Keratinocyte (primary cell): Measurements from ENCODE around the gene SUN5. TPM values are rescaled to one million over a fixed set of nuclear protein-coding genes. Genes with fewer than 3 reads are reported as not detected.

Experiments
- DNase-seq: peaks from one replicate; pipeline ENCODE4 v3.0.0-alpha.2; 2011; ENCODE audit warnings: low read depth, missing footprints, low spot score
- FAIRE-seq: peaks from 2 replicates; lab custom pipeline; 2011; peaks lifted over from hg19 to GRCh38; lab: Jason Lieb, UNC
- H2AFZ ChIP-seq: 2 replicates; pipeline ENCODE4 v1.6.0; 2012; ENCODE audit warnings: low read length, control low read depth, inconsistent platforms; ENCODE audit not compliant: control insufficient read depth
- H3K27ac ChIP-seq: 2 replicates; pipeline ENCODE4 v1.5.1; 2011; ENCODE audit warnings: low read length; ENCODE audit not compliant: control insufficient read depth, insufficient read depth
- H3K27me3 ChIP-seq: 3 replicates; pipeline ENCODE4 v1.6.0; 2011; ENCODE audit warnings: low read length; ENCODE audit not compliant: control insufficient read depth, insufficient read depth; ENCODE audit errors: extremely low read depth
- H3K36me3 ChIP-seq, 2 experiments: 2 replicates in 1 of 2; 3 replicates in 1 of 2; pipeline ENCODE4 v1.5.1; 2011; ENCODE audit warnings: low read length in 2 of 2, mild to moderate bottlenecking in 1 of 2; ENCODE audit not compliant: control insufficient read depth in 2 of 2, insufficient read depth in 2 of 2; ENCODE audit errors: extremely low read depth in 1 of 2
- H3K4me1 ChIP-seq: 3 replicates; pipeline ENCODE4 v1.5.1; 2011; ENCODE audit warnings: low read length; ENCODE audit not compliant: control insufficient read depth, insufficient read depth; ENCODE audit errors: extremely low read depth
- H3K4me2 ChIP-seq: 3 replicates; pipeline ENCODE4 v1.6.0; 2011; ENCODE audit warnings: low read depth, low read length; ENCODE audit not compliant: control insufficient read depth, insufficient read depth; ENCODE audit errors: extremely low read depth
- H3K4me3 ChIP-seq, 3 experiments: fragments of 200-600 bp in 1 of 3; sonication (generic) in 1 of 3; 2 replicates in 2 of 3; 3 replicates in 1 of 3; pipeline ENCODE4 v1.5.1; 2011 to 2016; ENCODE audit warnings: low read length in 3 of 3, mild to moderate bottlenecking in 3 of 3, control low read depth in 2 of 3, inconsistent platforms in 1 of 3, low read depth in 1 of 3, mixed read lengths in 1 of 3, mixed run types in 1 of 3, moderate library complexity in 1 of 3; ENCODE audit not compliant: control insufficient read depth in 2 of 3, insufficient read depth in 2 of 3; ENCODE audit errors: extremely low read depth in 1 of 3
- H3K79me2 ChIP-seq: 2 replicates; pipeline ENCODE4 v1.6.0; 2012; ENCODE audit warnings: low read length; ENCODE audit not compliant: control insufficient read depth, insufficient read depth
- H3K9ac ChIP-seq: 3 replicates; pipeline ENCODE4 v1.6.0; 2011; ENCODE audit warnings: low read length; ENCODE audit not compliant: control insufficient read depth, insufficient read depth; ENCODE audit errors: extremely low read depth
- H3K9me1 ChIP-seq: 3 replicates; pipeline ENCODE4 v1.6.0; 2011; ENCODE audit warnings: low read length; ENCODE audit not compliant: control insufficient read depth, insufficient read depth; ENCODE audit errors: extremely low read depth
- H3K9me3 ChIP-seq: 2 replicates; pipeline ENCODE4 v1.5.1; 2012; ENCODE audit warnings: low read depth, low read length; ENCODE audit not compliant: control insufficient read depth
- H4K20me1 ChIP-seq: 3 replicates; pipeline ENCODE4 v1.6.0; 2011; ENCODE audit warnings: low read length; ENCODE audit not compliant: control insufficient read depth, insufficient read depth; ENCODE audit errors: extremely low read depth
- CTCF ChIP-seq, 3 experiments: IDR thresholded peaks in 1 of 3; conservative IDR thresholded peaks in 1 of 3; optimal IDR thresholded peaks in 1 of 3; 2 replicates in 2 of 3; 3 replicates in 1 of 3; pipeline versions ENCODE3 to v1.5.1; 2011; ENCODE audit warnings: low read length in 3 of 3, mild to moderate bottlenecking in 3 of 3, moderate library complexity in 2 of 3, control low read depth in 1 of 3, inconsistent platforms in 1 of 3; ENCODE audit not compliant: insufficient read depth in 2 of 3; ENCODE audit errors: extremely low read depth in 1 of 3
- EZH2 ChIP-seq: IDR thresholded peaks from one replicate; pipeline ENCODE4 v1.6.1; 2012; ENCODE audit warnings: inconsistent platforms, mild to moderate bottlenecking, low read length, moderate library complexity
- dilution Hi-C: fragments of 300-500 bp; cut with MboI; formaldehyde crosslinking; loops from one replicate; pipeline ENCODE4 v1.7.0; 2020; ENCODE audit warnings: low sequenced_read_pairs; ENCODE audit not compliant: extremely low pct_ligation_motif_present
- polyA plus RNA-seq, 5 experiments: library from polyadenylated mRNA; depleted of rRNA in 3 of 5; stranded (reverse) in 3 of 5; stranded (forward) in 1 of 5; unstranded in 1 of 5; fragments of >200 nt; gene quantifications; 1 replicate in 1 of 5; 2 replicates in 3 of 5; 3 replicates in 1 of 5; pipeline versions ENCODE4 v1.2.1 to v1.2.3, GENCODE V29; 2011 to 2012; ENCODE audit warnings: missing spikeins in 2 of 5, low read depth in 1 of 5, low replicate concordance in 1 of 5

Gene SUN5
- polyA plus RNA-seq, 1 donor (not counting 4 experiments of a cell fraction or from before 2014, with no cell fraction given) = not detected

DNA sequence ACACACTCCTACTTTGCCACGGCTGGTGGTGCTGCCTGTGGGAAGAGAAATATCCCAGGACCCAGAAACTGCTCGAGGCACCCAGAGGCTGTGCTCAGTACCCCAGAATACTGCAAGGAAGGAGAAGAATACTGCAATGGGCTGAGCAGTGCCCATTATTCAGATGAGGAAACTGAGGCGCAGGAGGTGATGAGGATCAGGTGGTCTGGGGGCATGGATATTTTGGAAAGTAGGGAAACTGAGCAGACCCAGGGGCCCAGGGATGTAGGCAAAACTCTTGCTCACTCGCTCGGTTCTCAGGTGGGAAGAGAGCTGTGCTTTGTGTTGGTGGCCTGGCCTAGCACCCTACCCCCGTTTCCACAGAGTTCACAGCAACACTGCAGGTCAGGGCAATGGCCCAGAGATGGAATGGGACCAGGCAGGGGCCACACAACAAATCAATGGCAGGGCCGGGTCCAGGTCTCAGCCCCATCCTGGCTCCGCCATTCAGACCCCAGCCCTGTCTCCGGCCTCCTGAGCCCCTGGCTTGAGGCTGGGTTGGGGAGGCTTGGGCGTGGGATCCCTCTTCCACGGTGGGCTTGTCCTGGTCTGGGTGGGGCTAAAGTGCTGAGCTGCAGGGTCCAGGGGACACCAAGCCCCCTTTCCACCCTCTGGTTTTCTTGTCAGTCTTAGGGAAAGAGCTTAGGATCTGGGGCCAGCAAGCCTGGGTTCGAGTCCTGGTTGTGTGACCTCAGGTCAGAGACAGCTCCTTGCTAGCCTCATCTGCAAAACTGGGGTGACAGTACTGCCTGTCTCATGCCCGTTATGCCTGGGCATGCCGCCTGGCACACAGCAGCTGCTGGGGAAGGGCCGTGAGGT lies 33.9 kb downstream of the SUN5 start:
- dilution Hi-C loops = no loop called here
- H3K4me3 ChIP-seq = no peak overlapping the region
- H3K4me2 ChIP-seq = no peak overlapping the region
- no peaks in the 10 kb centered on the region for H3K27me3 ChIP-seq
- H3K4me1 ChIP-seq = no peaks in the 10 kb centered on the region
- H3K27ac ChIP-seq = no peak overlapping the region
- TF ChIP-seq CTCF (optimal IDR thresholded peaks at IDR 0.05 in 1 of 3, IDR thresholded peaks at IDR 0.05 in 1 of 3, conservative IDR thresholded peaks at IDR 0.05 in 1 of 3; ENCODE audit: extremely low read depth in 1 of 3, insufficient read depth in 2 of 3, low read length in 3 of 3) = no peak
- TF ChIP-seq EZH2 = no peak
- no peaks in the 10 kb centered on the region for H3K9me3 ChIP-seq
- H3K9ac ChIP-seq = no peak overlapping the region
- no peak overlapping the region for H2AFZ ChIP-seq
- H3K9me1 ChIP-seq = no peaks in the 10 kb centered on the region
- no peaks in the 10 kb centered on the region for H3K79me2 ChIP-seq
- DNase-seq (no peak), FAIRE-seq (no peak)
- H4K20me1 ChIP-seq = no peaks in the 10 kb centered on the region
- no peaks in the 10 kb centered on the region for H3K36me3 ChIP-seq

GRCh38 chr20:32969356-32970114 lies 34.7 kb downstream of the SUN5 start:
- no peaks in the 10 kb centered on the region for H3K9me3 ChIP-seq
- no peak overlapping the region for H2AFZ ChIP-seq
- no peak overlapping the region for H3K9ac ChIP-seq
- no peaks in the 10 kb centered on the region for H3K27me3 ChIP-seq
- no peak overlapping the region for H3K27ac ChIP-seq
- H3K36me3 ChIP-seq = no peaks in the 10 kb centered on the region
- H3K4me2 ChIP-seq = no peak overlapping the region
- H3K79me2 ChIP-seq = no peaks in the 10 kb centered on the region
- no peak overlapping the region for H3K4me3 ChIP-seq
- no peaks in the 10 kb centered on the region for H4K20me1 ChIP-seq
- no peaks in the 10 kb centered on the region for H3K9me1 ChIP-seq
- no peak for TF ChIP-seq EZH2
- no peak for TF ChIP-seq CTCF (optimal IDR thresholded peaks at IDR 0.05 in 1 of 3, IDR thresholded peaks at IDR 0.05 in 1 of 3, conservative IDR thresholded peaks at IDR 0.05 in 1 of 3; ENCODE audit: extremely low read depth in 1 of 3, insufficient read depth in 2 of 3, low read length in 3 of 3)
- dilution Hi-C loops = no loop called here
- no peaks in the 10 kb centered on the region for H3K4me1 ChIP-seq
- no peak for DNase-seq
- no peak for FAIRE-seq
